Glutamatergic neuron (in vitro differentiated cells): ENCODE data around the gene JPH2. TPM values are rescaled to one million over a fixed set of nuclear protein-coding genes. Genes with fewer than 3 reads are reported as not detected.

Experiments used
- DNase-seq: peaks from one replicate; pipeline ENCODE4 v3.0.0; 2022
- H3K27ac Mint-ChIP-seq: one replicate; pipeline ENCODE4 v1.8.0; 2020; ENCODE audit warnings: mild to moderate bottlenecking, mixed read lengths, inconsistent platforms; ENCODE audit not compliant: unreplicated experiment
- H3K27me3 Mint-ChIP-seq: one replicate; pipeline ENCODE4 v1.8.0; 2020; ENCODE audit warnings: mild to moderate bottlenecking, moderate library complexity, mixed read lengths, inconsistent platforms; ENCODE audit not compliant: unreplicated experiment
- H3K36me3 Mint-ChIP-seq: one replicate; pipeline ENCODE4 v1.8.0; 2020; ENCODE audit warnings: mild to moderate bottlenecking, mixed read lengths, inconsistent platforms; ENCODE audit not compliant: unreplicated experiment
- H3K4me1 Mint-ChIP-seq: one replicate; pipeline ENCODE4 v1.8.0; 2020; ENCODE audit warnings: mild to moderate bottlenecking, low read depth, mixed read lengths, inconsistent platforms; ENCODE audit not compliant: unreplicated experiment
- H3K4me3 Mint-ChIP-seq: one replicate; pipeline ENCODE4 v1.8.0; 2020; ENCODE audit warnings: mild to moderate bottlenecking, mixed read lengths, inconsistent platforms; ENCODE audit not compliant: unreplicated experiment
- H3K9me3 Mint-ChIP-seq: one replicate; pipeline ENCODE4 v1.8.0; 2020; ENCODE audit warnings: mild to moderate bottlenecking, moderate library complexity, mixed read lengths, inconsistent platforms; ENCODE audit not compliant: unreplicated experiment
- total RNA-seq: library from RNA; stranded (reverse); fragmentation: NEBNext Ultra II Directional; extraction: Animal tissue kit (Norgen Biotek cat#: 25700); gene quantifications from one replicate; pipeline ENCODE4 v1.2.1, GENCODE V29; 2021; ENCODE audit not compliant: unreplicated experiment
- TF ChIP-seq, protein P1 (sequence below): fragments of 200-600 bp; sonication (generic); IDR thresholded peaks from one replicate; pipeline ENCODE4 v1.5.0; 2021; ENCODE audit not compliant: partially characterized antibody, unreplicated experiment

JPH2 gene
- total RNA-seq, 1 donor from 2014 or later = 0.07 TPM

DNA sequence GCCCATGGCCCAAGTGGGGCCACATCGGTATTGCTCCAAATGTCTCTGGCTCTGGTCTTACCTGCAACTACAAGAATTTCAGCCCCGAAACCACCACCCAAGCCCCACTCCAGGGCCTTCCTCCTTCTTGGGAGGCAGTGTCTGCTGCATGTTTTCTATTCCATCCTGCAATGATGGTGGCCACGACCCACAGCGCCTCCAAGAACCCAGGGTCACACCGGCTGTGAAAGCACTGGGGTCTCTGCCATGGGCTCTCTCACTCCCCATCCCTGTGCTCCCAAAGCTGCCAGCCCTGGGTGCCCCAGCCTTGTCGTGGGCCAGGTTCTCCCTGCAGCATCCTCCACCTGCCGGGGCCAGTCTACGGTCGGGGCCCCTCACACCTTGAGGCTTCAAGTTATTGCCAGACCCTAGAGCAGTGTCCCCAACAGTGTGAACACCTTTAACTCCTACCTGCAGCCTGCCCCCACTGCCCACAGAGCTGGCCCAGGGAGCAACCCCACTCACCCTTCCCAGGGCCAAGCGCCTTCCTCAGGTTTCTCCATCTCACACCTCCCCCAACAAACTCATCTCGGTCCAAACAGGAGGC is 115.4 kb downstream of the JPH2 start:
- no peaks in the 10 kb centered on the region for H3K4me1 Mint-ChIP-seq
- H3K27ac Mint-ChIP-seq = no peak overlapping the region
- no peak overlapping the region for H3K4me3 Mint-ChIP-seq
- H3K9me3 Mint-ChIP-seq = no peaks in the 10 kb centered on the region
- TF ChIP-seq, protein P1, sequence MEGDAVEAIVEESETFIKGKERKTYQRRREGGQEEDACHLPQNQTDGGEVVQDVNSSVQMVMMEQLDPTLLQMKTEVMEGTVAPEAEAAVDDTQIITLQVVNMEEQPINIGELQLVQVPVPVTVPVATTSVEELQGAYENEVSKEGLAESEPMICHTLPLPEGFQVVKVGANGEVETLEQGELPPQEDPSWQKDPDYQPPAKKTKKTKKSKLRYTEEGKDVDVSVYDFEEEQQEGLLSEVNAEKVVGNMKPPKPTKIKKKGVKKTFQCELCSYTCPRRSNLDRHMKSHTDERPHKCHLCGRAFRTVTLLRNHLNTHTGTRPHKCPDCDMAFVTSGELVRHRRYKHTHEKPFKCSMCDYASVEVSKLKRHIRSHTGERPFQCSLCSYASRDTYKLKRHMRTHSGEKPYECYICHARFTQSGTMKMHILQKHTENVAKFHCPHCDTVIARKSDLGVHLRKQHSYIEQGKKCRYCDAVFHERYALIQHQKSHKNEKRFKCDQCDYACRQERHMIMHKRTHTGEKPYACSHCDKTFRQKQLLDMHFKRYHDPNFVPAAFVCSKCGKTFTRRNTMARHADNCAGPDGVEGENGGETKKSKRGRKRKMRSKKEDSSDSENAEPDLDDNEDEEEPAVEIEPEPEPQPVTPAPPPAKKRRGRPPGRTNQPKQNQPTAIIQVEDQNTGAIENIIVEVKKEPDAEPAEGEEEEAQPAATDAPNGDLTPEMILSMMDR = no peak
- DNase-seq = no peak
- H3K27me3 Mint-ChIP-seq = peaks cover 6% of the 10 kb centered on the region
- no peaks in the 10 kb centered on the region for H3K36me3 Mint-ChIP-seq

DNA sequence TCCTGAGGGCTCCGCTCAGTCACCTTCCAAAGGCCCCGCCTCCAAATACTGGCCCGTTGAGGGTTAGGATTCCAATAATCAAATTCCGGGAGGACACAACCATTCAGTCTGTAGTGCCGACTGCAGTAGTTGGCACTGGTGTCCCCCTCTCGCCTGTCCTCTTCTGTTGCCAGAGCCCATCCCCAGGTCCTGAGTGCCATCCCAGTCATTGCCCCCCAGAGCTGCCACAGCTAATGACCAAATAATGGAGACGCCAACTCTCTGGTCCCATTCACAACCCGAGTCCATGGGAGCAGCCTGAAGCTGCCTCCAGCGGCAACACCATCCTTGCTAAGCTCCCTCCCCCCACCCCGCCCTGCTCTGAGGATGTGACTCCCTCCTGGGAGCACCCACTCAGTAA is 115.9 kb downstream of the JPH2 start:
- Mint-ChIP-seq H3K4me3 (no peak overlapping the region), H3K27me3 (peaks cover 6% of the 10 kb centered on the region), H3K9me3 (no peaks in the 10 kb centered on the region), H3K4me1 (no peaks in the 10 kb centered on the region), H3K27ac (no peak overlapping the region), H3K36me3 (no peaks in the 10 kb centered on the region)
- TF ChIP-seq, protein P1 = no peak
- no peak for DNase-seq

DNA sequence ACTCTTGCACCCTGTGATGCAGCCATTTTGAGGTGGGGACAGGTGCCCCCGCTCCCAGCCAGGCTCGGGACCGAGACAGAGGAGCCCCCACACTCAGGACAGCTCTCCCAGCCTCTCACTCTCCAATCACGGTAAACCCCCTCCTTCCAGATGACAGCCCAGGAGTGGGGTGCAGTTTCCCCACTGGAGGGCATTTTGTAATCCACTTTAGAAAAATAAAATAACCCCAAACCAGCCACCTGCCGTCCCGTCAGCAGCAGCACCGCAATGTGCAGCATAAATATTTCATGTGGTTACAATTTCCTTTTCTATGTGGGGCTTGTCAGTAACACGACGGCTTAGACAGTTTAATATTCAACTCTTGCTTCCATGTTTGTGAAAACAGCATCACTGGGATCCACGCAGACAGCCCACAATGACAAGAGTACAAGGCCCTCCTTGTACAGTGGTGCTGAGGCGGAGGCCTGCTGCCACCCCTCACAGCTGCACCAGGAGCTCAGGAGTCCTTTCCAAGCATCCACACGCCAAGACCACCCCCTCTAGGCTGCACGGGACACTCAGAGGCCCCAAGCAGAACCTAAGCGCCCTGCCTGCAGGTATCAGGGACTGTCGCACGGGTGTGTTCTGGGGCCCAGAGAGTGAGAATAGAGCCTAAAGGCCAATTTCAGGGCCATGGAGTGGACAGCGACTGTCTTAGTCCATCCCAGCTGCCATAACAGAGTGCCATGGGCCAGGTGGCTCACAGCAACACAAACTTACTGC is 116.7 kb downstream of the JPH2 start:
- no peak for DNase-seq
- no peak overlapping the region for H3K27ac Mint-ChIP-seq
- peaks cover 6% of the 10 kb centered on the region for H3K27me3 Mint-ChIP-seq
- H3K4me1 Mint-ChIP-seq = no peaks in the 10 kb centered on the region
- H3K4me3 Mint-ChIP-seq = no peak overlapping the region
- TF ChIP-seq, protein P1 = no peak
- H3K9me3 Mint-ChIP-seq = no peaks in the 10 kb centered on the region
- H3K36me3 Mint-ChIP-seq = no peaks in the 10 kb centered on the region

DNA sequence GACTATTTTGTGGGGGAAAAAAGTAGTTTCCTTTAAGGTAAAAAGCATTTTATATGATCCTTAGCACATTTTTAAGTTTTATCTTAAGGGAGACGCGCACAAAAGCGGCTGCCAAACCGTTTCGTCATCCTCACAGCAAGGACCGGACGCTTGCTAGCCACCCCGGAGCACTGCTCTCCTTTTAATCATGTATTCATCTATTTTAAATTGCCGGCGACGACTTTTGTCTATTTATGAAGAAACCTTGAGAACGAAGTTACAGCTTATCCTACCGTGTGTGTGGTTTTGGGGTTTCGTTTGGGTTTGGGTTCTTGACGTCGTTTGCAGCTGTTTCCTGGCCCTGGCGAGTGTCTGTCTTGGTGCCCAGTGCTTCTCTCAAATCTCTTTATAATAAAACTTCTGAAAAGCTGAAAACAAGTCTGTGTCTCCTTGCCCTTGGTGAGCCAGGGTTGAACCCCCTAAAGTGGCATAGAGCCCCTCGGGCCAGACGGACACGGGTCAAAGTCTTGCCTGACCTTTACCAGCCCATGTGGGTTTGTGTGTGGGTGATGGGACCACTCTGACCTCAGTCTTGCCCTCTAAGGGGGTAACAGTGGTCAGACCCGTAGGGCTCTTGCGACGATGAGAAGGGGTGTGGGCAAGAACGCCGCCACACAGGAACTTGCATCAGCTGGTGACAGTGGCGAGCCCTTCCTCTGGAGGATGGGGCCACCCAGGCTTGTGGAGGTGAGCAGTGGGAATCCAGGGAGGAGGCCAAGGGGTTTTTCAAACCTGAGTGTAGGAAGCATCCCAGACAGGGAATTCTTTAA is 117.6 kb downstream of the JPH2 start:
- Mint-ChIP-seq H3K4me1 (no peaks in the 10 kb centered on the region), H3K27ac (no peak overlapping the region), H3K36me3 (no peaks in the 10 kb centered on the region), H3K4me3 (no peak overlapping the region), H3K9me3 (no peaks in the 10 kb centered on the region), H3K27me3 (peaks cover 4% of the 10 kb centered on the region)
- DNase-seq = no peak
- TF ChIP-seq, protein P1 = no peak
